GM18951 (cell line): ENCODE results near the gene MYL9.

ENCODE experiments used
- POLR2A ChIP-seq: IDR thresholded peaks from 4 replicates; pipeline ENCODE4 v1.6.1; 2011; ENCODE audit warnings: mild to moderate bottlenecking; ENCODE audit not compliant: insufficient read length, insufficient read depth; ENCODE audit errors: extremely low read depth
- in situ Hi-C: fragments of 300-500 bp; cut with MboI; formaldehyde crosslinking; loops from one replicate; pipeline ENCODE4 v1.12.0; 2022; ENCODE audit warnings: low sequenced_read_pairs, mixed read lengths, inconsistent platforms; ENCODE audit not compliant: unreplicated experiment

Gene MYL9

DNA sequence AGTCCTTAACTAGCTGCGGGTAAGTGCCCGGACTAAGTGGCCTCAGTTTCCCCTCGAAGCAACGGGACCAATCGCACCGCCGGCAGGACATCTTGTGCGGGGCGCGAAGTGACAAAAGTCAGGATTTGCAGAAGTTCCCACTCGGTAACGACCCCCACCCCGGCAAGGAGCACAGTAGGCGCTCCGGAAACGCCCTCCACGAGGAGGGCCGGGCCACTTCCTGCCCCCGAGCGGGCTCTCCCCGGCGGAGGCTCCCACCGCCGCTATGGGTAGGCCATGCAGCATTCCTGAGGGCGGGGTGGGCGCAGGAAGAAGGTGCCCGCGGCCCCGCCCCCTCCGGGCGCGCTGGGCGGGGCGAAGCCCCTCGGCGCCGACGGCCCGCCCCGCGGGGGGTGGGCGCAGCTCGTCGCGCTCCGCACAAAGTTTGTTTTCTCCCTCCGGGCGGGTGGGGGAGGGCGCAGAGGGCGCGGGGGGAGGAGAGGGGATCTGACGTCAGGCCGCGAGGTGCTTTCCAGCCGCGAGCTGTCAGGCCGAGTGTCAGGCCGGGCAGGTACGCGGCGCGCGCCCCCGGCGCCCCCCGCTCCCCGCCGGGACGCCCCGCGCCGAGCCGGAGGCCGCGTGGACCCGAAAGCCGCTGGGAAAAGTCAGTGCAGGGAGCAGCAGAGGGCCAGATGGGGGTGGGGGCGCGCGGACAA, 31.9 kb downstream of the MYL9 start, which contains the start of gene TGIF2:
TGIF2 (plus strand) TSS at position 495 of the 695 bp plus-strand sequence. CDS start 5,178 bp downstream, outside the sequence.
- in situ Hi-C loops: no loop called here

DNA sequence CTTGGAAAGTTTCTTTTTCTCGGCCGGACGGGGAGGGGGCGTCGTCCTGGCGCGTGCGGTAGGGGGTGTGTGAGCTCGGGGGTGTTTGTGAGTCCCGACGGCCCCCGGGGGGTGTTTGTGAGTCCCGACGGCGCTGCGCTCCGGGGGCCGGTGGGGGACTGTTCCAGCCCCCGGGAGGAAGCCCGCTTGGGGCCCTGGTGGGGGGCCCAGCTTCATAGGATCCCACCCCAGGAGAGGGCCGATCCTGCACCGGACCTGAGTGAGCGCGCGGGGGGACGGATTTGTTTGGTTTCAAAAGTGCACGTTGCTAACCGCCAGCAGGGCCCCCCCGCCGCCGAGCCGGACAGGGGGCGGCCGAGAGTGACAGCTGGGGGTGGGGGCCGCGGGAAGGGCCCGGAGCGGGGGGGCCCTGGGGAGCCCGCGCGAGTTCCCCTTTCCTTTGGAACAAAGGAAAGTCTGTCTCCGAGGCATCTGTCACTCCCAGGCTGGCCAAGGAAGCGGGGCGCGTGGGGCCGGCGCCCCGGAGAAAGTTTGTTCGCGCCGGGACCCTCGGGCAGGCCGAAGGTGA, 32.6 kb downstream of the MYL9 start:
- no peak for TF ChIP-seq POLR2A
- in situ Hi-C loops: no loop called here

More for the DNA sequence above, 31.9 kb downstream of the MYL9 start, which contains the start of gene TGIF2:
- peak; percentile 83 for TF ChIP-seq POLR2A

- peak; percentile 40 for TF ChIP-seq POLR2A
- in situ Hi-C loops: no loop called here
Measured at GRCh38 chr20:36574366-36575135, 33.2 kb downstream of the MYL9 start.

GRCh38 chr20:36576081-36576445, 34.7 kb downstream of the MYL9 start:
- in situ Hi-C loops: no loop called here

DNA sequence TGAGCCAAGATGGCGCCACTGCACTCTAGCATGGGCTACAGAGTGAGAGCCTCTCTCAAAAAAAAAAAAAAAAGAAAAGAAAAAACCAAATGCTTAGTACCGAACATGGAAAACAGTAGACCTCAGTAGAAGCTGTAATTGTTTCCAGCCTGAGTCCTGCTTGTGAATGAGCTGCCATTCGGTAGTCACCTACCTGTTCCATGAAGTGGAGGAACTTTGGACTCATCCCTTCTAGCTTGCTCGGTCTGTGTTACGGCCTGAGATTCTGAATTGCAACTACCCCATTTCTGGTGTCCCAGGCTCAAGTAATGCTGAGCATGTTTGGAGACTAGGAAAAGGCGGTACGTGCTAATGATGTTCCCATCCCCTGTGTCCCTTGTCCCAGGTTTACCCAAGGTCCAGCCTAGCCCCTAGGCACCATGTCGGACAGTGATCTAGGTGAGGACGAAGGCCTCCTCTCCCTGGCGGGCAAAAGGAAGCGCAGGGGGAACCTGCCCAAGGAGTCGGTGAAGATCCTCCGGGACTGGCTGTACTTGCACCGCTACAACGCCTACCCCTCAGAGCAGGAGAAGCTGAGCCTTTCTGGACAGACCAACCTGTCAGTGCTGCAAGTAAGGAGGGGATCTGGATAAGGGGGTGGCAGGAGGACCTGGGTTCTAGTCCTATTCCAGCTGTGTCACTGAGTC, 37.2 kb downstream of the MYL9 start:
- TF ChIP-seq POLR2A: no peak
- in situ Hi-C loops: no loop called here

More at GRCh38 chr20:36576081-36576445, 34.7 kb downstream of the MYL9 start:
- TF ChIP-seq POLR2A: no peak

- TF ChIP-seq POLR2A: no peak
- in situ Hi-C loops: no loop called here
Measured at GRCh38 chr20:36579996-36580545, 38.8 kb downstream of the MYL9 start.

DNA sequence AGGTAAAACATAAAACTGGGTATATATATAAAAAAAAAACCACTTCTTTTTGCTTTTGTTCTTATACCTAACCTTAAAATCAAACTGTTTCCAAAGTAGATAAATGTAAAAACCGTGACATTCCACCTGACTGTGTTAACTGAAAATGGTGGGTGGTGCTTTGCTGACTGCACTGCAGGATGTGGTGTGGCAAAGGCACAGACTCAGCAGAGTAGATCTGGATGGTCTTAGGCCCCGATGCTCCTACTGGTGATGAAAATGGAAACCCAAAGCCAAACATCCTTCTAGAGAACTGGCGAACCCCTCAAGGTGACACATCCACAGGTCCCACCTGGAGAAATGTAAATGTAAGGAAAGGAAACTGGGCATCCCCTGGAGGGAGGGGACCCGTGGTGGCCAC, 41.0 kb downstream of the MYL9 start:
- in situ Hi-C loops: no loop called here
- TF ChIP-seq POLR2A: no peak

DNA sequence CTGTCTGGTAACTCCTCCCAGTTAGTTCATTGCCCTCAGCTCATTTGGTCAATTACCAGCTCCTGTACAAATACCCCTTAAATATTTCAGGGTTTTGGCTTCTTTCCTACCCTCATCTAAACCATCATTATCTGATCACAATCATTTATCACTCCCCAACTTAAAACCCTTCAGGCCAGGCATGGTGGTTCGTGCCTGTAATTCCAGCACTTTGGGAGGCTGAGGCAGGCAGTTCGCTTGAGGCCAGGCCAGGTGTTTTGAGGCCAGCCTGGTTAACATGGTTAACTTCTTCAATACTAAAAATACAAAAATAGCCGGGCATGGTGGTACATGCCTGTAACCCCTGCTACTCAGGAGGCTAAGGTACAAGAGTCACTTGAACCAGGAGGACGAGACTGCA, 41.5 kb downstream of the MYL9 start:
- in situ Hi-C loops: no loop called here
- TF ChIP-seq POLR2A: no peak

GRCh38 chr20:36584018-36584481, 42.7 kb downstream of the MYL9 start:
- in situ Hi-C loops: no loop called here
- TF ChIP-seq POLR2A: no peak

- in situ Hi-C loops: no loop called here
- no peak for TF ChIP-seq POLR2A
Measured at GRCh38 chr20:36585410-36586125, 44.2 kb downstream of the MYL9 start.

- TF ChIP-seq POLR2A: no peak
- in situ Hi-C loops: no loop called here
Measured at GRCh38 chr20:36587388-36588070, 46.2 kb downstream of the MYL9 start.

- no peak for TF ChIP-seq POLR2A
- in situ Hi-C loops: no loop called here
Measured at GRCh38 chr20:36591281-36591680, 50.0 kb downstream of the MYL9 start.
